Ishikawa (cell line): ENCODE measurements around the gene UBAC2.

Experiments used
- CEBPB ChIP-seq: IDR thresholded peaks from 2 replicates; pipeline ENCODE4 v1.6.1; 2012
- CREB1 ChIP-seq: IDR thresholded peaks from 2 replicates; pipeline ENCODE4 v1.6.1; 2012; ENCODE audit warnings: low read depth
- EGR1 ChIP-seq: IDR thresholded peaks from 2 replicates; pipeline ENCODE4 v1.6.1; 2012
- EP300 ChIP-seq: IDR thresholded peaks from 2 replicates; pipeline ENCODE4 v1.6.1; 2012; ENCODE audit warnings: borderline replicate concordance
- FOXM1 ChIP-seq: IDR thresholded peaks from 2 replicates; pipeline ENCODE4 v1.6.1; 2012; ENCODE audit warnings: low read depth, borderline replicate concordance
- NFIC ChIP-seq: IDR thresholded peaks from 2 replicates; pipeline ENCODE4 v1.6.1; 2012
- RAD21 ChIP-seq: IDR thresholded peaks from 2 replicates; pipeline ENCODE4 v1.6.1; 2012; ENCODE audit warnings: low read depth
- TAF1 ChIP-seq: IDR thresholded peaks from 2 replicates; pipeline ENCODE4 v1.6.1; 2012; ENCODE audit warnings: low read depth, mild to moderate bottlenecking
- TCF12 ChIP-seq: IDR thresholded peaks from 2 replicates; pipeline ENCODE4 v1.6.1; 2012; ENCODE audit warnings: low read depth
- TEAD4 ChIP-seq: IDR thresholded peaks from 2 replicates; pipeline ENCODE4 v1.6.1; 2012
- YY1 ChIP-seq: IDR thresholded peaks from 2 replicates; pipeline ENCODE4 v1.6.1; 2012; ENCODE audit warnings: low read depth
- ZBTB7A ChIP-seq: IDR thresholded peaks from 2 replicates; pipeline ENCODE4 v1.6.1; 2012; ENCODE audit warnings: low read depth
- TF ChIP-seq, protein P1 (sequence below): IDR thresholded peaks from 2 replicates; pipeline ENCODE4 v1.6.1; 2012
- TF ChIP-seq, protein P2 (sequence below): IDR thresholded peaks from 2 replicates; pipeline ENCODE4 v1.6.1; 2012; ENCODE audit warnings: low read depth, mild to moderate bottlenecking
- TF ChIP-seq, protein P3 (sequence below): IDR thresholded peaks from 2 replicates; pipeline ENCODE4 v1.6.1; 2012

The UBAC2 gene

DNA sequence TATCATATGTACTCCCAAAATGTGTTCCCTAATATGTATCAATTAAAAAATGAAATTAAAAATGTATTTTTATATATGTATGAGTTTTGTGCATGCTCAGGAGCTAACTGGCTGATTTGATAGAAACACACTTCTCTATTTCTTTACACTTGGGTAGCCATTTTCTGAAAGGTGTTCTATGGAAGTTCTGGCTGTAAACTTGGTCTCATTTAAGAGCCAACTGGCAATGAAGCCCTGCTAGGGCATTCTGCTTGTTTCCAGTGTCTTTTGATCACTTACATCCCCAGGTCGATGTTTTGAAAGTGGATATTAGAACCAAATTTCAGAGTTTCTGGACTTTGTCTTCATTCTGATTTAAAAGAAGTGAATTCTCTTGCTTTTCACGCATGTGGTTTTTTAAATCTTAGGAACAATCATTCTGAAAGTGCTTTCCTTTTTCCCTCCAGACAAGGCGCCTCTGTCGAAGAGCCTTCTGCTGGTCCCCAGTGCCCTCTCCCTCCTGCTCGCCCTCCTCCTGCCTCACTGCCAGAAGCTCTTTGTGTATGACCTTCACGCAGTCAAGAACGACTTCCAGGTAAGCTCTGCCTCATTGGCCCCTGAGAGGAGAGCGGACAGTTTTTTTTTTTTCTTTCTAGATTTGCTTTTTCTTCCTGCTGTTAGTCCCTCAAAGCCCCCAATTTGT, 37.5 kb downstream of the UBAC2 start:
- TF ChIP-seq CREB1: no peak
- TF ChIP-seq TEAD4: no peak
- TF ChIP-seq RAD21: no peak
- TF ChIP-seq TCF12: no peak
- no peak for TF ChIP-seq NFIC
- TF ChIP-seq, protein P1, sequence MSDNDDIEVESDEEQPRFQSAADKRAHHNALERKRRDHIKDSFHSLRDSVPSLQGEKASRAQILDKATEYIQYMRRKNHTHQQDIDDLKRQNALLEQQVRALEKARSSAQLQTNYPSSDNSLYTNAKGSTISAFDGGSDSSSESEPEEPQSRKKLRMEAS: no peak
- TF ChIP-seq EGR1: no peak

DNA sequence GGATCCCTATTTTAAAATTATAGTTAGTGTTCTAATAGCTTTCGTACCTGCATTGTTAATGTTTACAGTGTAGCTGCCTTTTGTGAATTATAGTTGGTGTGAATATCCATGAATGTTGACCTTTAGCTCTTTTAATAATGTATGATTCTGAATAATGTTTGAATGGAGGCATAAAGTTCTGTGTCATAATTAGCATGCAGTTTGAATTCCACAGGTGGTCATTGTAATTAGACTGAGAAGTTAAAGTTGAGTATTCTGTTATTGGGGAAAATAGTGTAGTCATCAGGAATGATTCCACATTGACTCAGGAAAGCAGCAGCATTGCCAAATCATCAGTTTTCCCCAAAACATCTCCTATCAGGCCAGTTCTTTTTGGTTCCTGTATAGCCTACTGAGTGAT, 45.4 kb downstream of the UBAC2 start:
- no peak for TF ChIP-seq EGR1
- no peak for TF ChIP-seq TCF12
- no peak for TF ChIP-seq YY1
- no peak for TF ChIP-seq NFIC
- TF ChIP-seq, protein P1: no peak
- no peak for TF ChIP-seq EP300
- no peak for TF ChIP-seq CREB1
- TF ChIP-seq, protein P2, sequence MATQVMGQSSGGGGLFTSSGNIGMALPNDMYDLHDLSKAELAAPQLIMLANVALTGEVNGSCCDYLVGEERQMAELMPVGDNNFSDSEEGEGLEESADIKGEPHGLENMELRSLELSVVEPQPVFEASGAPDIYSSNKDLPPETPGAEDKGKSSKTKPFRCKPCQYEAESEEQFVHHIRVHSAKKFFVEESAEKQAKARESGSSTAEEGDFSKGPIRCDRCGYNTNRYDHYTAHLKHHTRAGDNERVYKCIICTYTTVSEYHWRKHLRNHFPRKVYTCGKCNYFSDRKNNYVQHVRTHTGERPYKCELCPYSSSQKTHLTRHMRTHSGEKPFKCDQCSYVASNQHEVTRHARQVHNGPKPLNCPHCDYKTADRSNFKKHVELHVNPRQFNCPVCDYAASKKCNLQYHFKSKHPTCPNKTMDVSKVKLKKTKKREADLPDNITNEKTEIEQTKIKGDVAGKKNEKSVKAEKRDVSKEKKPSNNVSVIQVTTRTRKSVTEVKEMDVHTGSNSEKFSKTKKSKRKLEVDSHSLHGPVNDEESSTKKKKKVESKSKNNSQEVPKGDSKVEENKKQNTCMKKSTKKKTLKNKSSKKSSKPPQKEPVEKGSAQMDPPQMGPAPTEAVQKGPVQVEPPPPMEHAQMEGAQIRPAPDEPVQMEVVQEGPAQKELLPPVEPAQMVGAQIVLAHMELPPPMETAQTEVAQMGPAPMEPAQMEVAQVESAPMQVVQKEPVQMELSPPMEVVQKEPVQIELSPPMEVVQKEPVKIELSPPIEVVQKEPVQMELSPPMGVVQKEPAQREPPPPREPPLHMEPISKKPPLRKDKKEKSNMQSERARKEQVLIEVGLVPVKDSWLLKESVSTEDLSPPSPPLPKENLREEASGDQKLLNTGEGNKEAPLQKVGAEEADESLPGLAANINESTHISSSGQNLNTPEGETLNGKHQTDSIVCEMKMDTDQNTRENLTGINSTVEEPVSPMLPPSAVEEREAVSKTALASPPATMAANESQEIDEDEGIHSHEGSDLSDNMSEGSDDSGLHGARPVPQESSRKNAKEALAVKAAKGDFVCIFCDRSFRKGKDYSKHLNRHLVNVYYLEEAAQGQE: no peak
- TF ChIP-seq ZBTB7A: no peak
- no peak for TF ChIP-seq RAD21
- no peak for TF ChIP-seq TAF1
- no peak for TF ChIP-seq CEBPB
- TF ChIP-seq FOXM1: no peak
- TF ChIP-seq, protein P3, sequence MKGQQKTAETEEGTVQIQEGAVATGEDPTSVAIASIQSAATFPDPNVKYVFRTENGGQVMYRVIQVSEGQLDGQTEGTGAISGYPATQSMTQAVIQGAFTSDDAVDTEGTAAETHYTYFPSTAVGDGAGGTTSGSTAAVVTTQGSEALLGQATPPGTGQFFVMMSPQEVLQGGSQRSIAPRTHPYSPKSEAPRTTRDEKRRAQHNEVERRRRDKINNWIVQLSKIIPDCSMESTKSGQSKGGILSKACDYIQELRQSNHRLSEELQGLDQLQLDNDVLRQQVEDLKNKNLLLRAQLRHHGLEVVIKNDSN: no peak
- TF ChIP-seq TEAD4: no peak

DNA sequence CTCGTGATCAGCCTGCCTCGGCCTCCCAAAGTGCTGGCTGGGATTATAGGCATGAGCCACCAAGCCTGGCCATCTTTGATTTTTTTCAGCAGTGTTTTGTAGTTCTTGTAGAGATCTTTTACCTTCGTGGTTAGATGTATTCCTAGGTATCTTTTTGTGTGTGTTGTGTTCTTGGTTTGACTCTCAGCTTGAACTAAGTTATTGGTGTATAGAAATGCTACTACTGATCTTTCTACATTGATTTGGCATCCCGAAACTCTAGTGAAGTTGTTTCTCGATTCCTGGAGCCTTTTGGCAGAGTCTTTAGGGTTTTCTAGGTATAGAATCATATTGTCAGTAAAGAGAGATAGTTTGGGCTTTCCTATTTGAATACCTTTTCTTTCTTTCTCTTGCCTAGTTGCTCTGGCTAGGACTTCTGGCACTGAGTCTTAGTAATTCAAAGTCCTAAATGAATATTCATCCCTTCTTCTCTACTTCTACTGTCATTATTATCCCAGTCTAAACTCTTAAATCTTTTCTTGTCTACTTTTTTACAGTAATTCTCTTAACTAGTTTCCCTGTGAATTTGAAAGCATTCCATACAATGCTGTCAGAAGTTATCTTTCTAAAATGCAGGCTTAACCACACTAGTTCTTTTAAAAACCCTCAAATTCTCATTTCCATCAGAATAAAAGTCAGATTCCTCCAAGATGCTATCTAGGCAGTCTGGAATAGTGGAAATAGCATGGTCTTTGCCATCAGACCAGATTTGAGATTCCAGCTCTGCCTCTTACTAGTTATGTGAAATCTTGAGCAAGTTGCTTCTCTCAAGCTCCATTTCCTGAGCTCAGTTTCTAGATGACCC, 50.5 kb downstream of the UBAC2 start:
- TF ChIP-seq, protein P2: no peak
- TF ChIP-seq, protein P3: no peak
- TF ChIP-seq EP300 (no peak), NFIC (no peak), CEBPB (no peak), EGR1 (no peak), RAD21 (no peak), FOXM1 (no peak), TAF1 (no peak), ZBTB7A (no peak), TCF12 (no peak), YY1 (no peak), TEAD4 (no peak), CREB1 (no peak)
- TF ChIP-seq, protein P1: no peak

DNA sequence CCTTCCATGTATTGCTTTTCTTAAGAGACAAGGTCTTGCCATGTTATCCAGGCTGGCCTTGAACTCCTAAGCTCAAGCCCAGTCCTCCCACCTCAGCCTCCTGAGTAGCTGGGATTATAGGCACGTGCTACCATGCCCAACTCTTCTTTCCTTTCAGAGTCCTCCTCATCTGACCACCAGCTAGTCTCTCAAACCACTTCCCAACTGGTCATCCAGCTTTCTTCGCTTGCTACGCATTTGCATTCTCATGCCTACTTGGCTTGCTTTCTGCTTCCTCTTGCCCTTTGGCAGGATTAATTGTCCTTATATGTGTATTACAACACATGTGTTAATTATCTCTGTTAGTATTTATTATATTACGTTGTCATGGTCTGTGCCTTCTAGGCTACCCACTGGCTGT, 51.3 kb downstream of the UBAC2 start:
- TF ChIP-seq TCF12 (no peak), FOXM1 (no peak), EGR1 (no peak), RAD21 (no peak), TEAD4 (no peak), ZBTB7A (no peak), YY1 (no peak), EP300 (no peak), NFIC (no peak), CREB1 (no peak), CEBPB (no peak), TAF1 (no peak)
- TF ChIP-seq, protein P2: no peak
- TF ChIP-seq, protein P1: no peak
- TF ChIP-seq, protein P3: no peak
